HCT116 (cell line): Measurements from ENCODE around the gene NECAB2. TPM values are rescaled to one million over a fixed set of nuclear protein-coding genes. Genes with fewer than 3 reads are reported as not detected.

ENCODE experiments used
- ATAC-seq: fragments of 200-7000 bp; cut with Tn5 transposase; 2 replicates; pipeline ENCODE4 v1.9.1; 2020; ENCODE audit warnings: mild to moderate bottlenecking, moderate library complexity
- BruUV-seq: library from RNA; stranded (reverse); fragments of 400-500 nt; replicated peaks from 2 replicates; lab custom pipeline; 2021; lab: Mats Ljungman, UMichigan
- CTCF ChIA-PET: fragments of 300-600 bp; sonication (Branson Sonifier 250); formaldehyde crosslinking; loops from one replicate; lab custom pipeline; 2021; ENCODE audit warnings: antibody characterized with exemption; lab: Charles Lee
- POLR2A ChIA-PET: fragments of 300-600, 350-600 bp; sonication (Branson Sonifier 250); formaldehyde crosslinking; loops from one replicate; lab custom pipeline; 2021; ENCODE audit warnings: antibody characterized with exemption; lab: Charles Lee
- RAD21 ChIA-PET, 2 experiments: fragments of 300-600 bp; sonication (Branson Sonifier 250); formaldehyde crosslinking; loops; one replicate each; lab custom pipeline; 2023; ENCODE audit warnings: low total read pairs in 2 of 2; ENCODE audit not compliant: uncharacterized antibody in 2 of 2, unreplicated experiment in 2 of 2, low non-redundant PET in 1 of 2; lab: Charles Lee
- DNase-seq: peaks from one replicate; pipeline ENCODE4 v3.0.0-alpha.2; 2010; ENCODE audit warnings: low read depth, low spot score
- H2AFZ ChIP-seq: fragments of 200-600 bp; shearing (Covaris generic), sonication (generic); 2 replicates; pipeline ENCODE4 v1.6.1; 2017; ENCODE audit warnings: low read depth, mixed run types, mixed read lengths, antibody characterized with exemption, low read length; ENCODE audit not compliant: poor library complexity, severe bottlenecking
- H3K27ac ChIP-seq: 2 replicates; pipeline ENCODE4 v1.5.1; 2012; ENCODE audit warnings: low read depth, low read length
- H3K27me3 ChIP-seq: fragments of 200-600 bp; sonication (generic); 2 replicates; pipeline ENCODE4 v1.6.1; 2016; ENCODE audit warnings: mixed run types, low read length, mixed read lengths; ENCODE audit not compliant: insufficient read depth
- H3K36me3 ChIP-seq, 2 experiments: fragments of 200-500 bp in 1 of 2; fragments of 200-600 bp in 1 of 2; sonication (Bioruptor generic) in 1 of 2; sonication (generic) in 1 of 2; 2 replicates each; pipeline versions ENCODE4 v1.5.1 to v1.6.1; 2014 to 2016; ENCODE audit warnings: low read length in 2 of 2, inconsistent platforms in 1 of 2, mixed read lengths in 1 of 2, mixed run types in 1 of 2; ENCODE audit not compliant: insufficient read depth in 2 of 2, control insufficient read depth in 1 of 2
- H3K4me1 ChIP-seq, 2 experiments: fragments of 200-600 bp in 1 of 2; sonication (generic) in 1 of 2; 2 replicates each; pipeline versions ENCODE4 v1.5.1 to v1.6.1; 2012 to 2017; ENCODE audit warnings: low read length in 2 of 2, inconsistent platforms in 1 of 2, mild to moderate bottlenecking in 1 of 2, mixed read lengths in 1 of 2, mixed run types in 1 of 2, moderate library complexity in 1 of 2; ENCODE audit not compliant: insufficient read depth in 2 of 2, control insufficient read depth in 1 of 2
- H3K4me2 ChIP-seq: fragments of 200-600 bp; sonication (generic); 2 replicates; pipeline ENCODE4 v1.6.1; 2017; ENCODE audit warnings: mixed run types, low read length, mixed read lengths
- H3K4me3 ChIP-seq, 2 experiments: fragments of 200-600 bp in 1 of 2; sonication (generic) in 1 of 2; replicated peaks in 1 of 2; 2 replicates each; pipeline ENCODE4 v1.5.1; 2011 to 2016; ENCODE audit warnings: low read length in 2 of 2, control low read depth in 1 of 2, low read depth in 1 of 2, mild to moderate bottlenecking in 1 of 2, mixed read lengths in 1 of 2, mixed run types in 1 of 2
- H3K79me2 ChIP-seq: fragments of 200-600 bp; sonication (generic); 2 replicates; pipeline ENCODE4 v1.6.1; 2017; ENCODE audit warnings: mild to moderate bottlenecking, mixed run types, low read length, moderate library complexity, mixed read lengths; ENCODE audit not compliant: insufficient read depth
- H3K9ac ChIP-seq: fragments of 200-600 bp; sonication (generic); 2 replicates; pipeline ENCODE4 v1.6.1; 2016; ENCODE audit warnings: low read length, mixed read lengths
- H3K9me2 ChIP-seq: fragments of 200-600 bp; sonication (generic), shearing (Covaris generic); 2 replicates; pipeline ENCODE4 v1.6.1; 2017; ENCODE audit warnings: mixed run types, mild to moderate bottlenecking, moderate library complexity; ENCODE audit not compliant: insufficient read depth
- H3K9me3 ChIP-seq, 2 experiments: fragments of 200-500 bp in 1 of 2; fragments of 200-600 bp in 1 of 2; sonication (Bioruptor generic) in 1 of 2; sonication (generic) in 1 of 2; 2 replicates each; pipeline ENCODE4 v1.6.1; 2014 to 2017; ENCODE audit warnings: low read length in 2 of 2, mixed read lengths in 2 of 2, inconsistent platforms in 1 of 2, low read depth in 1 of 2, mild to moderate bottlenecking in 1 of 2, mixed run types in 1 of 2, moderate library complexity in 1 of 2; ENCODE audit not compliant: control insufficient read depth in 1 of 2, insufficient read depth in 1 of 2
- H4K20me1 ChIP-seq: fragments of 200-600 bp; sonication (generic), shearing (Covaris generic); 2 replicates; pipeline ENCODE4 v1.6.1; 2017; ENCODE audit warnings: mixed run types, mild to moderate bottlenecking, moderate library complexity; ENCODE audit not compliant: insufficient read depth
- CBX3 ChIP-seq: IDR thresholded peaks from 2 replicates; pipeline ENCODE4 v1.6.1; 2012; ENCODE audit warnings: low read depth
- ELF1 ChIP-seq: IDR thresholded peaks from 2 replicates; pipeline ENCODE4 v1.6.1; 2012; ENCODE audit warnings: low read depth, borderline replicate concordance
- EZH2phosphoT487 ChIP-seq: fragments of 200-600 bp; IDR thresholded peaks from 2 replicates; pipeline ENCODE4 v1.6.1; 2018; ENCODE audit warnings: antibody characterized with exemption, borderline replicate concordance
- POLR2AphosphoS5 ChIP-seq: IDR thresholded peaks from 2 replicates; pipeline ENCODE4 v1.6.1; 2011; ENCODE audit warnings: mild to moderate bottlenecking, low read depth, low read length, moderate library complexity
- SRF ChIP-seq: IDR thresholded peaks from 2 replicates; pipeline ENCODE4 v1.6.1; 2012; ENCODE audit warnings: low read depth
- ZFX ChIP-seq: fragments of 450-650 bp; IDR thresholded peaks from 2 replicates; pipeline ENCODE4 v1.6.1; 2017
- ZNF274 ChIP-seq: fragments of 200-500 bp; sonication (Bioruptor generic); IDR thresholded peaks from 2 replicates; pipeline ENCODE4 v1.6.1; 2014; ENCODE audit warnings: mild to moderate bottlenecking, low read depth, low read length, inconsistent platforms
- intact Hi-C: fragments of 100-400 bp; cut with micrococcal nuclease; formaldehyde crosslinking; loops from 2 replicates; pipeline ENCODE4 v1.10.0; 2022
- total RNA-seq: library from RNA; stranded (reverse); gene quantifications from one replicate; pipeline ENCODE4 v1.2.1, GENCODE V29; 2021; ENCODE audit not compliant: unreplicated experiment
- TF ChIP-seq, protein P1 (sequence below): IDR thresholded peaks from 2 replicates; pipeline ENCODE4 v1.6.1; 2012; ENCODE audit warnings: low read depth

NECAB2 gene
- total RNA-seq, 1 experiment from 2014 or later = 0.61 TPM

DNA sequence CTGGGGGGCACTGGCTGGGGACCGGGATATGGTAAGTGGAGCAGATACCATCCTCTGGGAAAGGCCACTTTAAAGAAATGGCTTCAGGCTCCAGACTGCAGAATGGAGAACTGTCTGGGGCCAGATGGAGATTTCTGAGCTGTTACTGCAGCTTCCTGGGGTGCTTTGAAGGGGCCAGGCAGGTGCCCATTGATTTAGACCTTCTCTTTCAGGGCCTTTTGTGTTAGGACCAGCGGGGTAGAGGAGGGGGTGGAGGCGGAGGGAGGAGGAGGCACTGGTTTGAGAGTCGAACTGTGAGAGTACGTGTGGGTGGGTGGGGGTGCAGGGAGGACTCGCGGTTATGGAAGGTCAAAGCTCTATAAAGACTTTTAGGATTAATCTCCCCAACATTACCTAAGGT lies 11.4 kb downstream of the NECAB2 start:
- RAD21 ChIA-PET = no interaction called here
- CTCF ChIA-PET = no interaction called here

More for the DNA sequence above, 11.4 kb downstream of the NECAB2 start:
- Histone ChIP-seq H3K79me2 (no peaks in the 10 kb centered on the region), H3K9ac (no peak overlapping the region), H3K27me3 (no peaks in the 10 kb centered on the region; the same call in 1 of the 2 replicates), H4K20me1 (no peaks in the 10 kb centered on the region), H3K9me2 (no peaks in the 10 kb centered on the region), H3K36me3 (no peaks in the 10 kb centered on the region), H2AFZ (no peak overlapping the region), H3K4me3 (no peak overlapping the region), H3K9me3 (peaks cover 8 to 11% of the 10 kb centered on the region in 2 experiments; a peak in 2 of 4 replicates), H3K4me1 (no peaks in the 10 kb centered on the region), H3K27ac (no peak overlapping the region), H3K4me2 (no peak overlapping the region)
- no TSS peak for BruUV-seq
- ATAC-seq (no peak), DNase-seq (no peak)
- POLR2A ChIA-PET = no interaction called here
- TF ChIP-seq EZH2phosphoT487 = no peak
- no peak for TF ChIP-seq POLR2AphosphoS5
- TF ChIP-seq, protein P1, sequence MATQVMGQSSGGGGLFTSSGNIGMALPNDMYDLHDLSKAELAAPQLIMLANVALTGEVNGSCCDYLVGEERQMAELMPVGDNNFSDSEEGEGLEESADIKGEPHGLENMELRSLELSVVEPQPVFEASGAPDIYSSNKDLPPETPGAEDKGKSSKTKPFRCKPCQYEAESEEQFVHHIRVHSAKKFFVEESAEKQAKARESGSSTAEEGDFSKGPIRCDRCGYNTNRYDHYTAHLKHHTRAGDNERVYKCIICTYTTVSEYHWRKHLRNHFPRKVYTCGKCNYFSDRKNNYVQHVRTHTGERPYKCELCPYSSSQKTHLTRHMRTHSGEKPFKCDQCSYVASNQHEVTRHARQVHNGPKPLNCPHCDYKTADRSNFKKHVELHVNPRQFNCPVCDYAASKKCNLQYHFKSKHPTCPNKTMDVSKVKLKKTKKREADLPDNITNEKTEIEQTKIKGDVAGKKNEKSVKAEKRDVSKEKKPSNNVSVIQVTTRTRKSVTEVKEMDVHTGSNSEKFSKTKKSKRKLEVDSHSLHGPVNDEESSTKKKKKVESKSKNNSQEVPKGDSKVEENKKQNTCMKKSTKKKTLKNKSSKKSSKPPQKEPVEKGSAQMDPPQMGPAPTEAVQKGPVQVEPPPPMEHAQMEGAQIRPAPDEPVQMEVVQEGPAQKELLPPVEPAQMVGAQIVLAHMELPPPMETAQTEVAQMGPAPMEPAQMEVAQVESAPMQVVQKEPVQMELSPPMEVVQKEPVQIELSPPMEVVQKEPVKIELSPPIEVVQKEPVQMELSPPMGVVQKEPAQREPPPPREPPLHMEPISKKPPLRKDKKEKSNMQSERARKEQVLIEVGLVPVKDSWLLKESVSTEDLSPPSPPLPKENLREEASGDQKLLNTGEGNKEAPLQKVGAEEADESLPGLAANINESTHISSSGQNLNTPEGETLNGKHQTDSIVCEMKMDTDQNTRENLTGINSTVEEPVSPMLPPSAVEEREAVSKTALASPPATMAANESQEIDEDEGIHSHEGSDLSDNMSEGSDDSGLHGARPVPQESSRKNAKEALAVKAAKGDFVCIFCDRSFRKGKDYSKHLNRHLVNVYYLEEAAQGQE = no peak
- no peak for TF ChIP-seq ELF1
- TF ChIP-seq ZNF274 = no peak
- TF ChIP-seq CBX3 = no peak
- no peak for TF ChIP-seq SRF
- TF ChIP-seq ZFX = no peak
- intact Hi-C loops = no loop called here
